ENCODE results near the gene PGLYRP2. TPM values are rescaled to one million over a fixed set of nuclear protein-coding genes. Genes with fewer than 3 reads are reported as not detected.
"Not testable (repeated sequence)": the region's sequence is repeated elsewhere in the genome, so short reads cannot be mapped to it uniquely, and the experiment has no call there.

PGLYRP2 gene
- total and polyA plus RNA-seq, 2 experiments from 2014 or later, result not detected

- H3K79me2 ChIP-seq, result no peaks in the 10 kb centered on the region
- no peaks in the 10 kb centered on the region for H4K20me1 ChIP-seq (ENCODE audit: insufficient read depth, poor library complexity, severe bottlenecking)
- no peaks in the 10 kb centered on the region for H3K4me1 ChIP-seq (ENCODE audit: insufficient read depth)
- no peaks in the 10 kb centered on the region for H3K27me3 ChIP-seq
- TF ChIP-seq, protein P1, sequence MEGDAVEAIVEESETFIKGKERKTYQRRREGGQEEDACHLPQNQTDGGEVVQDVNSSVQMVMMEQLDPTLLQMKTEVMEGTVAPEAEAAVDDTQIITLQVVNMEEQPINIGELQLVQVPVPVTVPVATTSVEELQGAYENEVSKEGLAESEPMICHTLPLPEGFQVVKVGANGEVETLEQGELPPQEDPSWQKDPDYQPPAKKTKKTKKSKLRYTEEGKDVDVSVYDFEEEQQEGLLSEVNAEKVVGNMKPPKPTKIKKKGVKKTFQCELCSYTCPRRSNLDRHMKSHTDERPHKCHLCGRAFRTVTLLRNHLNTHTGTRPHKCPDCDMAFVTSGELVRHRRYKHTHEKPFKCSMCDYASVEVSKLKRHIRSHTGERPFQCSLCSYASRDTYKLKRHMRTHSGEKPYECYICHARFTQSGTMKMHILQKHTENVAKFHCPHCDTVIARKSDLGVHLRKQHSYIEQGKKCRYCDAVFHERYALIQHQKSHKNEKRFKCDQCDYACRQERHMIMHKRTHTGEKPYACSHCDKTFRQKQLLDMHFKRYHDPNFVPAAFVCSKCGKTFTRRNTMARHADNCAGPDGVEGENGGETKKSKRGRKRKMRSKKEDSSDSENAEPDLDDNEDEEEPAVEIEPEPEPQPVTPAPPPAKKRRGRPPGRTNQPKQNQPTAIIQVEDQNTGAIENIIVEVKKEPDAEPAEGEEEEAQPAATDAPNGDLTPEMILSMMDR (IDR thresholded peaks at IDR 0.05; ENCODE audit: poor library complexity), result no peak
- TF ChIP-seq EZH2 (IDR thresholded peaks at IDR 0.05; ENCODE audit: borderline replicate concordance) (no peak), EZH2phosphoT487 (IDR thresholded peaks at IDR 0.05; ENCODE audit: low read depth, severe bottlenecking, unreplicated experiment) (no peak)
- no peak overlapping the region for H3K27ac ChIP-seq
- no peak overlapping the region for H3K4me3 ChIP-seq
- H3K4me2 ChIP-seq, result no peak overlapping the region
- WGBS (ENCODE audit: low lambda C conversion rate, missing lambda C conversion rate), result 71% methylated on average over 4 of the region's 4 CpGs
- no peak for DNase-seq (ENCODE audit: low spot score)
- H3K9me2 ChIP-seq (replicated peaks; ENCODE audit: insufficient read depth), result no peaks in the 10 kb centered on the region
- no peak overlapping the region for H2AFZ ChIP-seq
- no peaks in the 10 kb centered on the region for H3K9me3 ChIP-seq (ENCODE audit: low read depth)
- H3K36me3 ChIP-seq (replicated peaks; ENCODE audit: insufficient read depth, low read depth), result no peaks in the 10 kb centered on the region
Observed at GRCh38 chr19:15487038-15487437, 7.7 kb upstream of the PGLYRP2 start.

DNA sequence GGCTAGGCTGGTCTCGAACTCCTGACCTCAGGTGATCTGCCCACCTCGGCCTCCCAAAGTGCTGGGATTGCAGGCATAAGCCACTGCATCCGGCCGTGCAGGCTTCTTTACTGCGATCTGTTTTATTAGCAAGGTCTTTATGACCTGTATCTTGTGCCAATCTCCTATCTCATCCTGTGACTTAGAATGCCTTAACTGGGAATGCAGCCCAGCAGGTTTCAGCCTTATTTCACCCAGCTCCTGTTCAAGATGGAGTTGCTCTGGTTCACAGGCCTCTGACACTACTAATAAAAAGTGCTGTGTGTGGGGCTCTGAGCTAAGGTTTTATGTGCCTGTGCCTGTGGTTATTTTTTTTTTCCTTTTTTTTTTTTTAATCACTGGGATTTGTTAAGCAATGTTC lies 6.5 kb upstream of the PGLYRP2 start:
- H3K4me3 ChIP-seq; DNase-seq (ENCODE audit: low spot score); H3K9me3 ChIP-seq (ENCODE audit: low read depth); H3K27me3 ChIP-seq; H3K9me2 ChIP-seq (replicated peaks; ENCODE audit: insufficient read depth); H4K20me1 ChIP-seq (ENCODE audit: insufficient read depth, poor library complexity, severe bottlenecking); H3K4me2 ChIP-seq; H3K27ac ChIP-seq; H2AFZ ChIP-seq; H3K79me2 ChIP-seq; H3K36me3 ChIP-seq (replicated peaks; ENCODE audit: insufficient read depth, low read depth); H3K4me1 ChIP-seq (ENCODE audit: insufficient read depth): not testable (repeated sequence)
- 84% methylated on average over 5 of the region's 5 CpGs for WGBS (ENCODE audit: low lambda C conversion rate, missing lambda C conversion rate)

DNA sequence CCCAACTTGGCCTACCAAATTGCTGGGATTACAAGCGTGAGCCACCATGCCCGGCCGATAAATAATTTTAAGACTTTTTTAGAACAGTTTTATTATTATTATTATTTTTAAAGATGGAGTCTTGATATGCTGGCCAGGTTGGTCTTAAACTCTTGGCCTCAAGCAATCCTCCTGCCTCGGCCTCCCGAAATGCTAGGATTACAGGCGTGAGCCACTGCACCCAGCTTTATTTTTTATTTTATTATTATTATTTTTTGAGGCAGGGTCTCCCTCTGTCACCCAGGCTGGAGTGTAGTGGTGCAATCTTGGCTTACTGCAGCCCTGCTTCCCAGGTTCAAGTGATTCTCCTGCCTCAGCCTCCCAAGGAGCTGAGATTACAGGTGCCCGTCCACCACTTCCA lies 1.7 kb upstream of the PGLYRP2 start:
- not testable (repeated sequence) for H3K4me2 ChIP-seq; H3K27ac ChIP-seq; H3K36me3 ChIP-seq (replicated peaks; ENCODE audit: insufficient read depth, low read depth); H3K4me3 ChIP-seq; DNase-seq (ENCODE audit: low spot score); H3K27me3 ChIP-seq; H4K20me1 ChIP-seq (ENCODE audit: insufficient read depth, poor library complexity, severe bottlenecking); H3K9me3 ChIP-seq (ENCODE audit: low read depth); H2AFZ ChIP-seq; H3K9me2 ChIP-seq (replicated peaks; ENCODE audit: insufficient read depth); H3K4me1 ChIP-seq (ENCODE audit: insufficient read depth); H3K79me2 ChIP-seq
- 74% methylated on average over 7 of the region's 7 CpGs for WGBS (ENCODE audit: low lambda C conversion rate, missing lambda C conversion rate)

DNA sequence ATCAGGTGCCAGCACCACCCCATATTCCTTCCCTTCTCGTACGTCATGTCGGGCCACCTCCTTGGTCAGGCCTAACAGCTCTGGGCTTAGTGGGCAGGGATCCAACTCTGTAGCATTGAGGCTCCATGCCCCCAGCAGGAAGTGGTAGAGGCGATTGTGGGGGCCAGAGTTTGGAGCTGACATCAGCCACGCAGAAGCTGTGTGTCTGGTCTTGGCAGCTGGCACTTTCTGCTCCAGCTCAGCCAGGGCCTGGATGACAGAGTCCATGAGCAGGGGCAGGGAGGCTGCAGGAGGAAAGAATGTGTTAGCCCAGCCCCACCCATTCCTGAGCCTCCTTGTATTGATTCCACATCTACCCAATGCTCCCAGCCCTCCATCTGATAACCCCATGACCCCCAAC lies 3.0 kb downstream of the PGLYRP2 start:
- H3K4me1 ChIP-seq (ENCODE audit: insufficient read depth), result no peaks in the 10 kb centered on the region
- H4K20me1 ChIP-seq (ENCODE audit: insufficient read depth, poor library complexity, severe bottlenecking), result no peaks in the 10 kb centered on the region
- no peak for TF ChIP-seq EZH2phosphoT487 (IDR thresholded peaks at IDR 0.05; ENCODE audit: low read depth, severe bottlenecking, unreplicated experiment)
- TF ChIP-seq EZH2 (IDR thresholded peaks at IDR 0.05; ENCODE audit: borderline replicate concordance), result no peak
- TF ChIP-seq, protein P1 (IDR thresholded peaks at IDR 0.05; ENCODE audit: poor library complexity), result no peak
- no peak overlapping the region for H3K4me3 ChIP-seq
- no peak for DNase-seq (ENCODE audit: low spot score)
- H3K4me2 ChIP-seq, result no peak overlapping the region
- 78% methylated on average over 5 of the region's 5 CpGs for WGBS (ENCODE audit: low lambda C conversion rate, missing lambda C conversion rate)
- no peaks in the 10 kb centered on the region for H3K9me3 ChIP-seq (ENCODE audit: low read depth)
- no peaks in the 10 kb centered on the region for H3K79me2 ChIP-seq
- H3K36me3 ChIP-seq (replicated peaks; ENCODE audit: insufficient read depth, low read depth), result no peaks in the 10 kb centered on the region
- H3K27me3 ChIP-seq, result no peaks in the 10 kb centered on the region
- H3K9me2 ChIP-seq (replicated peaks; ENCODE audit: insufficient read depth), result no peaks in the 10 kb centered on the region
- H3K27ac ChIP-seq, result no peak overlapping the region
- H2AFZ ChIP-seq, result no peak overlapping the region

GRCh38 chr19:15475611-15476010 lies 3.7 kb downstream of the PGLYRP2 start:
- Histone ChIP-seq H3K9me2 (replicated peaks; ENCODE audit: insufficient read depth) (no peaks in the 10 kb centered on the region), H3K79me2 (no peaks in the 10 kb centered on the region), H3K9me3 (ENCODE audit: low read depth) (no peaks in the 10 kb centered on the region), H3K27ac (no peak overlapping the region), H3K4me1 (ENCODE audit: insufficient read depth) (no peaks in the 10 kb centered on the region), H3K36me3 (replicated peaks; ENCODE audit: insufficient read depth, low read depth) (no peaks in the 10 kb centered on the region), H2AFZ (no peak overlapping the region), H3K4me2 (no peak overlapping the region), H4K20me1 (ENCODE audit: insufficient read depth, poor library complexity, severe bottlenecking) (no peaks in the 10 kb centered on the region), H3K27me3 (no peaks in the 10 kb centered on the region), H3K4me3 (no peak overlapping the region)
- no peak for TF ChIP-seq EZH2phosphoT487 (IDR thresholded peaks at IDR 0.05; ENCODE audit: low read depth, severe bottlenecking, unreplicated experiment)
- DNase-seq (ENCODE audit: low spot score), result no peak
- WGBS (ENCODE audit: low lambda C conversion rate, missing lambda C conversion rate), result 91% methylated on average over 10 of the region's 10 CpGs

All from hepatocyte (in vitro differentiated cells).